HG02938 (cell line): ENCODE data around the gene NOM1.

Source experiments
- ATAC-seq: cut with Tn5 transposase; IDR thresholded peaks from one replicate; pipeline ENCODE4 v1.9.1; 2021; ENCODE audit warnings: mild to moderate bottlenecking, moderate library complexity; ENCODE audit not compliant: unreplicated experiment

Gene NOM1

GRCh38 chr7:156979007-156979606, 29.6 kb downstream of the NOM1 start:
- ATAC-seq: no peak

- ATAC-seq: no peak
These were observed 30.2 kb downstream of the NOM1 start for GRCh38 chr7:156979711-156980110.

- ATAC-seq: no peak
These were observed 34.8 kb downstream of the NOM1 start for GRCh38 chr7:156984174-156984891.

- no peak for ATAC-seq
These were observed 35.8 kb downstream of the NOM1 start for GRCh38 chr7:156985101-156985992.

GRCh38 chr7:156986378-156986777, 36.9 kb downstream of the NOM1 start:
- no peak for ATAC-seq

- ATAC-seq: no peak
These were observed 39.1 kb downstream of the NOM1 start for GRCh38 chr7:156988343-156989185.

GRCh38 chr7:156989766-156990535, 40.4 kb downstream of the NOM1 start:
- ATAC-seq: no peak

GRCh38 chr7:156993021-156993924, 43.8 kb downstream of the NOM1 start:
- no peak for ATAC-seq

- ATAC-seq: no peak
These were observed 44.4 kb downstream of the NOM1 start for GRCh38 chr7:156993925-156994235.

- ATAC-seq: no peak
These were observed 44.9 kb downstream of the NOM1 start for GRCh38 chr7:156994417-156994816.

GRCh38 chr7:156998988-156999957, 49.8 kb downstream of the NOM1 start:
- ATAC-seq: no peak

GRCh38 chr7:156999958-157000726, 50.6 kb downstream of the NOM1 start:
- ATAC-seq: no peak

- no peak for ATAC-seq
These were observed 51.5 kb downstream of the NOM1 start for GRCh38 chr7:157000741-157001653.

- ATAC-seq: no peak
These were observed 52.7 kb downstream of the NOM1 start for GRCh38 chr7:157001920-157002818.

GRCh38 chr7:157002819-157003421, 53.4 kb downstream of the NOM1 start:
- no peak for ATAC-seq
